Measurements from ENCODE around the gene GGT6. TPM values are rescaled to one million over a fixed set of nuclear protein-coding genes. Genes with fewer than 3 reads are reported as not detected.

Gene GGT6
- total RNA-seq, 2 donors from 2014 or later, result not detected

DNA sequence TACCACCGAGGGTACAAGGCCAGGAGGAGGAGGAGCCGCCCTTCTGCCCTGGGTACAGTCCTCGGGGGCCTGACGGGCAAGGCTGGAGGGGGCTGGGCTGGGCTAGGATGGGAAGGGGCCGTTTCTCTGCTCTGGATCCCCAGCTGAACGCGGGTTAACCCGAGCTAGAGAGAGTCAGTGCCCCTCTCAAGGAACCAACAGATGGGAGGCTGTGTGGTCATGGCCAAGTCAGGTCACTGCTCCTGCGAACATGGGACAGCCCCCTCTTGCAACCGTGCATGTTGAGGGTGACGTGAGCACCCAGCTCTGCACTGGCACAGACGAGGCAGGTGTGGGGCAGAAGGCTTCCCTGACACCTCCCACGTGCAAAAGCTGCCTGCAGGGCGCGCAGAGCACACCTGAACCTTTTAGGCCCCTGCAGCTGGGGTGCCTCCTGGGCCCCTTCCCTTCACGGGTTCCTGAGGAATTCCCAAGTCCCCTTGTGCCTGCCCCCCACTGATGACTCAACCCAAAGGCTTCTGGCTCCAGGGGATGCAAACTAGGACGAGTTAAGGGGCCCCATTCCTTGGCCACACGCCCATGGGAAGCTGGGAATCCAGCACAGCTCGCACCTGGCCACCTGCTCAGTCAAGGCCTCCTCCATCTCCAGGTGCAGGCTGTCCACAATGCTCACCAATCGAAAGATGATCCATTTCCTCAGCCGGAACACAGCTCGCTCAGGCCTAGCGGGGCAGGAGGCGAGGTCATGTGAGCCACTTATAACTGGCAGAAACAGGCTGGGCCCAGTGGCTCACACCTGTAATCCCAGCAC lies 11.5 kb downstream of the GGT6 start:
- Mint-ChIP-seq H3K4me1 (ENCODE audit: low read depth in 2 of 2) (peaks cover 0 to 4% of the 10 kb centered on the region in 2 donors), H3K27ac (no peak overlapping the region), H3K36me3 (no peaks in the 10 kb centered on the region), H3K9me3 (no peaks in the 10 kb centered on the region), H3K4me3 (no peak overlapping the region), H3K27me3 (no peaks in the 10 kb centered on the region)
- ATAC-seq (no peak), DNase-seq (ENCODE audit: low spot score) (no peak)

DNA sequence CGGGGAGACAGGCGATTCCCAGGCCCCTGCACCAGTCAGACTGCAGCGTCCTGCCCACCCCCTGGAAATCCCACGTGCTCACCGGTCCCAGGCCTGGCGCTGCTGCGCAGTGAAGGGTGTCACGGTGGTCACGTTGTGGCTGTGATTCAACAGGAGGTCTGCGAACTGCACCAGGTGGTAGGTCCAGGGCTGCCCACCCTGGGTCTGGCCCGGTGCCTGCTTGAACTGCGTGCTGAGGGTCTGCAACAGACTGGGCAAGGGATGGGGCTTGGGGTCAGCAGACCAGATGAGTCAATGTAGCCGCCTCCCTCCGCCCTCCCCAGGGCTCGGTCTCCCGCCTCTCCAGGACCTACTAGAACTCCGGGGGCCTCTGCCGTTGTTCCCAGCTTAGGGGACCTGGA lies 12.3 kb downstream of the GGT6 start:
- no peaks in the 10 kb centered on the region for H3K36me3 Mint-ChIP-seq
- ATAC-seq (no peak), DNase-seq (ENCODE audit: low spot score) (no peak)
- H3K27ac Mint-ChIP-seq, result no peak overlapping the region
- no peaks in the 10 kb centered on the region for H3K27me3 Mint-ChIP-seq
- H3K4me1 Mint-ChIP-seq (ENCODE audit: low read depth in 2 of 2), result no peaks in the 10 kb centered on the region
- H3K4me3 Mint-ChIP-seq, result no peak overlapping the region
- H3K9me3 Mint-ChIP-seq, result no peaks in the 10 kb centered on the region

DNA sequence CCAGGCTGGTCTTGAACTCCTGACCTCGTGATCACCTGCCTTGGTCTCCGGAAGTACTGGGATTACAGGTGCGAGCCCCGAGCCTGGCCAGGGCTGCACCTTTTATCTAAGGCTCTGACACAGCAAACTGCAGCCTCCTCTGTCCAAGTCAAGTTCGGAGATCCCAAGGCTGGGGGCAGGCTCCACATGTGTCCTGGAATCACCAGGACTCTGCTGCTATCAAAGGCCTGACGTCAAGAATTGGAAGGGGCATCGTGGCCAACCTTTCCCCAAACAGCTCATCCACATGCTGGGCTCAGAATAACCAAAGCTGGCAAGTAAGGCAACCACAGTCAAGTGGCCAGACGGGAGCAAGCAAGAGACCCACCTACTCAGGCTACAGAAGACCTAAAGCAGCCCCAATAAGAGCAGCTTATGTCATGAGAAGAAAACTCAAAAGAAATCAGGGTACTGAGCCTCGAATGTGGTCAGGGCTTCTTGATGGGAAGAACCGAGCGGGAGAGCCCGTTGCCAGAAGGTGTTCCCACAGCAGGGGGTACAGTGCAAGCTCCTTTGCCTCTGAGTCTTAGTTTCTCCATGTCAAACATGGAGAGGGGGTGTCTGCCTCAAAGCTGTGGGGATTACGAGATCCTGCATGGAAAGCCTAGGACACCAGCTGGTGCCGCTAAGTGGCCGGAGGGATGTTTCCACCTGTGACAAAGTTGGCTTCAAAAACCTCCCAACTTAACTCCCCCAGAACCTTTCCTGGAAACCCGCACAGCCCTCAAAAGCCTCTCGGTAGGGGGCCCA lies 13.1 kb downstream of the GGT6 start:
- Mint-ChIP-seq H3K9me3 (no peaks in the 10 kb centered on the region), H3K4me3 (no peak overlapping the region), H3K36me3 (no peaks in the 10 kb centered on the region), H3K27ac (no peak overlapping the region), H3K4me1 (ENCODE audit: low read depth in 2 of 2) (no peaks in the 10 kb centered on the region), H3K27me3 (no peaks in the 10 kb centered on the region)
- ATAC-seq, result no peak
- DNase-seq (ENCODE audit: low spot score), result no peak

DNA sequence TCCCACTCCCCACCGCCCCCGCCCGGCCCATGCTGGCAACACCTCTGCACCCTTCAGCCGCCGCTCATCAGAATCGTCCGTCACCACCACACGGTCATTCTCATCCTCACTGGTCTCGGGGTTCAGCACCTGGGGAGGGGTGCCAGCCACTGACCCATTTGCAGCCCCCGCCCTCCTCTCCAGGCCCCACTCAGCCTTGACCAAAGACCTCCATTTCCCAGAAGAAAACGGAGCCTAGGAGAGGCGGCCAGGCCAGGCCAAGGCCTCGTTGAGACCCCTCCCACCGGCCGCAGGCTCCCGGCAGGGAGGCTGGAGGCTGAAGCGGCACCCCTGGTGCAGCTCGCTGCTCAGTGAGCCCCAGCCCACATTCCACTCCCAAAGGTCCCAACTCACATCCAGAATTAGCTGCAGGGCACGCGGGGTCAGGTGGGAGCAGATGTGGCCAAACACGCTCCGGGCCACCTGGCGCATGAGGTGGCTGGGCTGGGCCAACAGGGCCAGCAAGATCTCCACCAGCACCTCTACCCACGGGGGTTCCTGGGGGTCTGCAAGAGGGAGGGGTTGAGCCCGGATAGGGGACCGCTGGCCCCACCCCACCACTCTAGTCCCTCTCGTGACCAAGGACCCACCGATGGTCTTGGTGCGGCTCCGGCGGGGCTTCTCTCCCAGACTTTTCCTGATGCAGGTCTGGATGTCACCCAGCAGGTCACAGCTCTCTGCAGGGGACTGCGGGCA lies 15.0 kb downstream of the GGT6 start:
- Mint-ChIP-seq H3K36me3 (no peaks in the 10 kb centered on the region), H3K9me3 (no peaks in the 10 kb centered on the region), H3K27ac (no peak overlapping the region)

DNA sequence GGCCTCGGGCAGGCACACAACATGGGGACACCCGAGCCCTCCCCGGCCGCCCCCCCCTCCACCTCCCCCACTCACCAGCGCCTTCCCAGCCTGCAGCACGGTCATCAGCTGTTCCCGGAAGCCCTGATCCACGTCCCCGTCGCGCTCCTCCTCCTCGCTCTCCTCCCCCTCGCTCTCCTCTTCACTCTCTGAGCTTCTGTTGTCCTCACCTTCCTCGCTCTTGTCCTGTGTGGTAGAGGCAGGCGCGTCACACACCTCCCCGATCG lies 15.5 kb downstream of the GGT6 start:
- Mint-ChIP-seq H3K36me3 (peaks cover 1% of the 10 kb centered on the region), H3K4me1 (ENCODE audit: low read depth in 2 of 2) (no peaks in the 10 kb centered on the region), H3K27me3 (no peaks in the 10 kb centered on the region), H3K4me3 (no peak overlapping the region), H3K27ac (no peak overlapping the region), H3K9me3 (no peaks in the 10 kb centered on the region)
- no peak for ATAC-seq
- DNase-seq (ENCODE audit: low spot score), result no peak

More for the DNA sequence above, 15.0 kb downstream of the GGT6 start:
- Mint-ChIP-seq H3K27me3 (no peaks in the 10 kb centered on the region), H3K4me1 (ENCODE audit: low read depth in 2 of 2) (no peaks in the 10 kb centered on the region), H3K4me3 (no peak overlapping the region)
- no peak for ATAC-seq
- no peak for DNase-seq (ENCODE audit: low spot score)

DNA sequence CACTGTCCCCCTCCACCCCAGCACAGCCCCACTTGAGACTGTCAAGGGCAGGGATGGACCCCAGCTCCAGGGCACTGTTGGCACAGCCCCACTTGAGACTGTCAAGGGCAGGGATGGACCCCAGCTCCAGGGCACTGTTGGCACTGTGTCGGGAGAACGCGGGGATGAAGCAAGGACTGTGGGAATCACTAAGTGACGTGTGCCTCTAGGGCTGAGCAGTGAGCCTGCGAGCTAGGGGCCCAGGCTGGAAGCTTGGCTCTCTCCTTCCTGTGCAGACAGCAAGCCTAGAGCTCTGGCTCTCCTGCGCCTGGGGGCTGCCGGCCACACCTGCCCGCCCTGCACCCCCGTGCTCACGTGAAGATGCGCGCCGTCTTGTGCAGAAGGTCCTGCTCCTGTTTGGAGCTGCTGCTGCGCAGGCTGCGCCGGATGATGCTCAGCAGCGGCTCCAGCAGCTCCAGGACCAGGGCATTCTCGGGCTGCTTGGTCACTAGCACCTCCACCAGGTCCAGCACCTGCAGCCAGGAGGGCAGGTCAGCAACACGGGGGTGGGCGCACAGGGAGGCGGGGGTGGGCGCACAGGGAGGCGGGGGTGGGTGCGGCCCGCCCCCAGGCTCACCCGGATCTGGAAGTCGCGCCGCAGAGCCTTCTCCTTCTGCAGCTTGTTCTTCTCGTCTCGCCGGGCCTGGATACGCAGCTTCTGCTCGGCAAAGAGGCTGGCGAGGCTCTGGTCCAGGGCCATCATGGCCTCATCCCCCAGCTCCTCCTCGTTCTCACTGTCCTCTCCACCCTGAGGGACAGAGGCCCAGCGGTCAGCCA lies 16.0 kb downstream of the GGT6 start:
- Mint-ChIP-seq H3K27ac (no peak overlapping the region), H3K4me3 (no peak overlapping the region), H3K9me3 (no peaks in the 10 kb centered on the region), H3K27me3 (no peaks in the 10 kb centered on the region), H3K36me3 (peaks cover 6% of the 10 kb centered on the region), H3K4me1 (ENCODE audit: low read depth in 2 of 2) (no peaks in the 10 kb centered on the region)
- ATAC-seq (no peak), DNase-seq (ENCODE audit: low spot score) (no peak)

DNA sequence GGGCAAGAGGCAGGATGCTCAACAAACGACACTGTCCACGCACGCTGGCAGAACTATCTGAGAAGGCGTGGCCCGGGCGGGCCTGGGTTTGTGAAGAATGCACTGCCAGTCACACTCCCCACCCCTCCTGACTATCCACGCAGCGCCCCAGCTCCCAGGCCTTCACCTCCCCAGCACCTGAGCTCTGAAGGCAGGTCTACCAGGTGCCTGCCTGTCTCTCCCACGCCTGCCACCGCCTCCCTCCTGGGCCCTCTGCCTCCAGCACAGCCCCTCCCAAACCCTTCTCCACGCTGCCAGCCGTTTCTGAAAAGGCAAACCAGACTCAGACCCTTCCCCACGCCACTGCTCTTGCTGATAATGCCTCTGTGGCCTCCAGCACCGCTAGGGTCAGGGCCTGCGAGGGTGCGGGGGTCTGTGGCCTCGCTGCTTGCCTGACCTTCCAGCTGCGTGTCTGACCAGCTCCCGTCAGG lies 16.8 kb downstream of the GGT6 start:
- DNase-seq (ENCODE audit: low spot score) (no peak), ATAC-seq (no peak)
- Mint-ChIP-seq H3K27me3 (no peaks in the 10 kb centered on the region), H3K4me3 (no peak overlapping the region), H3K9me3 (no peaks in the 10 kb centered on the region), H3K36me3 (peaks cover 6% of the 10 kb centered on the region), H3K27ac (no peak overlapping the region), H3K4me1 (ENCODE audit: low read depth in 2 of 2) (no peaks in the 10 kb centered on the region)

DNA sequence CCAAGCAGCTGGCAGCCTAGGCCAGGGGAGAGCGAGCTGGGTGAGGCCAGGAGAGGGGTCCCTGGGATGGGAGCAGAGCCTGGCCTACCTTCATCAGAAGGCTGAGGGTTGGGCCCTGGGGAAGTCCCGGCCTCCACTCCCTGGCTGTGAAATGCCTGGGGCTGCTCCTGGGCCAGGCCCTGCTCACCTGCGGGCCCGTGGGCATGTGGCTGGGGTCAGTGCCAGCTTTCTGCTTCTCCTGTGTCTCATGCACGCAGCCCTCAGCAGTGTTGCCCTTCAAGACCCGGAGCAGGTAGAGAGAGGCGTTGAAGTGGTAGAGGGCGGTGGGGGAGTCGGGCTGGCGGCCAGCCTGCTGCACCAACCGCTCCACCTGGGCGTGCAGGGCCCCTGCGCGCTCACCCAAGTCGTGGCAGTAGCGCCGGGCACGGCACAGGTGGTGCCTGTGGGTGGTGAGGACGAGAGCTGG lies 17.6 kb downstream of the GGT6 start:
- Mint-ChIP-seq H3K9me3 (no peaks in the 10 kb centered on the region), H3K4me1 (ENCODE audit: low read depth in 2 of 2) (no peaks in the 10 kb centered on the region), H3K4me3 (no peak overlapping the region), H3K27me3 (no peaks in the 10 kb centered on the region), H3K36me3 (peaks cover 6% of the 10 kb centered on the region), H3K27ac (no peak overlapping the region)
- DNase-seq (ENCODE audit: low spot score) (no peak), ATAC-seq (no peak)

DNA sequence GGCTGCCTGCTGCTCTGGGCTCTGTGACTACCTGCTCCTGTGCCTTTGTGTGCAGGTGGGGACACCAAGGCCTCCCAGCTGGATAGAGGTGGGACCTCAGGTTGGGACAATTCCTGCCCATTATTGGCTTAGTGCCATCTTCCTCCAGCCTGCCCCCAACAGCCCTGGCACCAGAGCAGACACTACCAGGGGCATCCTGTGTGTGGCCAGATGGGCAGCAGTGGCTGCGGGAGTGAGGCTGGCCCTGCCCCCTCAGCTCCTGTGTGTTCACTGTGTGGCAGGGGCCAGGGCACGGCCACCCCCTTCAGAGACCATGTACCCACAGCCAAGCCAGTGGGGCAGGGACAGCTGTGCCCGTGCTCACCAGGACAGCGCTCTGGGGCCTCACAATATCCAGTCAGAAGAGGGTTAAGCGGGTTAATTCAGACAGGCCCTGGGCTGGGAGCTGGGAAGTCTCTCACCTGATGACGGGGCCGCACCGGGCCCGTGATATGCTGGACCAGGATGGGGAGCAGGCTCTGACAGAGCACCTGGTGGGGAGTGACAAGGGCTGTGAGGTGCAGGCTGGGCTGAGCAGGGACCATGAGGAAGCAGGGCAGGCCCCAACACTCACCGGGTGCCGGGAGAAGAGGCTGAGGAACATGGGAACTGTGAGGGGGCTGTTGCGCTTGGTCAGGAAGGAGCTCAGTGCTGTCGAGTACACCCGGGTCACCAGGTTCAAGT lies 18.2 kb downstream of the GGT6 start:
- Mint-ChIP-seq H3K4me3 (no peak overlapping the region), H3K27me3 (no peaks in the 10 kb centered on the region), H3K9me3 (no peaks in the 10 kb centered on the region), H3K36me3 (peaks cover 6% of the 10 kb centered on the region), H3K27ac (no peak overlapping the region), H3K4me1 (ENCODE audit: low read depth in 2 of 2) (no peaks in the 10 kb centered on the region)
- DNase-seq (ENCODE audit: low spot score), result no peak
- ATAC-seq, result no peak

DNA sequence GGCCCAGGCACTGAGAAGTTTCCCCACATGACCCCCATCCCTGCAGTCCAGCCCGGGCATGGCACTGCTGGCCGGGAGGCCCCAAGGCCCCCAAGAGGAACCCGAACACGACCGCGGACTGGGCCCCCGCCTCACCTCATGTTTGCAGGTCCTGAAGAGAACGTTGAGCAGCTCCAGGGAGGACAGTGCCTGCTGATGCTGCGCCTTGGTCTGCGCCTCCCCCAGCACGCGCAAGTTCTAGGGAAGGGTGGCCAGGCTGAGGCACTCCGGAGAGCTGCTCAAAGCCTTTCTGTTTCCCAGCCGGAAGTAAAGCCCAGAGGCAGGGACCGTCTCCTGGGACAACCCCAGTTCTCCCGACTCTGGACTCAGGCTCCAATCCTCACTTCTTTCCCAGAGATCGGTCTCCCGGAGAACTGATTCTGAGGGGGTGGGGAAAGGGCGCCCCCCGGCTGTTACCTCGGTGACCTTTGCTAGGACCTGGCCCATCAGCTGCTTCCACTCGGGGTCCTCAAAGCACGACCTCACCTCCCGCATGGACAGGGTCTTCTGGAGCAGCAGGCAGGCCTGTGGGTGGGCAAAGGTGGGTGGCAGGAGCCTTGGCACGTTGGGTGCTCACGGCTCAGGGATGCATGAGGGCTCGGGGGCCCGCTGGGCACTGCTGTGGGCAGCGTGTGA lies 18.9 kb downstream of the GGT6 start:
- no peak overlapping the region for H3K27ac Mint-ChIP-seq
- no peak for ATAC-seq
- no peak overlapping the region for H3K4me3 Mint-ChIP-seq
- DNase-seq (ENCODE audit: low spot score), result no peak
- H3K4me1 Mint-ChIP-seq (ENCODE audit: low read depth in 2 of 2), result no peaks in the 10 kb centered on the region
- no peaks in the 10 kb centered on the region for H3K27me3 Mint-ChIP-seq
- H3K9me3 Mint-ChIP-seq, result no peaks in the 10 kb centered on the region
- peaks cover 6% of the 10 kb centered on the region for H3K36me3 Mint-ChIP-seq

DNA sequence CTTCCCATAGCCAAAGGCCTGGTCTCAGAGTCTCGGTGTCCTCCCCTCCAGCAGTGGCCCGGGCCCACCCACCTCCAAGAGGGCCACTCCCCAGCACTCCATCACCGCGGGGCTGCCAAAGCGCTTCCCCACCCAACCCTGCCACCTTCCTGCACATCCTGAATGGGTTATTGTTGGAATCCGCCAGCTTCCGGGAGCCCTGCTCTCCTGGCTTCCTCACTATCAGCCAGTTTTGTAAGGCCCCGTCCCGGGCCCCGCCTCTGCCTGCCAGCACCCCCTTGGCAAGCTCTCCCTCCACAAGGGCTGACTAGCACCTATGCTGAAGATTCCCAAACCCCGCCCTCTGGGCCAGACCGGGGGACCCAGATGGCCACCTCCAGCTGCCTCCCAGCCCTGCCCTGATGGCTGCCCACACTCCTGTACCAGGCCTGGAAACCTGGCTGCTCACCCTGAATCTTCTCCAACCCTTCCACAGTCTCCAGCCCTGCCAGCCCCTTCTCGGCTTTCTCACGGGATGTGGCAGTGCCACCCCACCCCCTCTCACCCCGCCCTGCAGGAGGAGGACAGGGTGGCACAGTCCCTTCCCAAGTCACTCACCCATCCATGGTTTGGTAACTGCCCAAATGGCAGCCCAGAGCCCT lies 19.6 kb downstream of the GGT6 start:
- DNase-seq (ENCODE audit: low spot score) (no peak), ATAC-seq (no peak)
- no peaks in the 10 kb centered on the region for H3K4me1 Mint-ChIP-seq (ENCODE audit: low read depth in 2 of 2)
- peaks cover 6% of the 10 kb centered on the region for H3K36me3 Mint-ChIP-seq
- H3K27me3 Mint-ChIP-seq, result no peaks in the 10 kb centered on the region
- H3K9me3 Mint-ChIP-seq, result no peaks in the 10 kb centered on the region
- H3K27ac Mint-ChIP-seq, result no peak overlapping the region
- no peak overlapping the region for H3K4me3 Mint-ChIP-seq

DNA sequence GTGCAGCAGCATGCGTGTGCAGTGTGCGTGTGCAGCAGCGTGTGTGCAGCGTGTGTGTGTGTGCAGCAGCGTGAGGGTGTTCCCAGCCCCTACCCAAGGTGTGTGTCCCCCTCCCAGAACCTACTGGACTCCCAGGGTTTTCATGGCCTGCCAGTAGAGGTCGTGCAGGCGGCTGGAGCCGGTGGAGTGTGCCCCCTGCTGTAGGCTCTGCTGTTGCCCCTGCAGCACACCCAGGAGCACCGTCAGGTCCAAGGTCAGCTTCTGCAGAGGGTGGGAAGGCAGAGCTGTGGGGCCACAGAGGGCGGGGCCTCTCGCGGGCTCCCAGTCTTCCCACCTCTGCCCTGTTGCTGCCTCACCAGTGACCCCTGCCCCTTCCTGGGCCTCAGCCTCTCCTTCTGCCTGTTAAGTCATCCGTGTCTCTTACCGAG lies 20.1 kb downstream of the GGT6 start:
- H3K27me3 Mint-ChIP-seq, result no peaks in the 10 kb centered on the region
- H3K36me3 Mint-ChIP-seq, result peaks cover 6% of the 10 kb centered on the region
- no peak overlapping the region for H3K27ac Mint-ChIP-seq
- DNase-seq (ENCODE audit: low spot score) (no peak), ATAC-seq (no peak)
- no peaks in the 10 kb centered on the region for H3K9me3 Mint-ChIP-seq
- no peaks in the 10 kb centered on the region for H3K4me1 Mint-ChIP-seq (ENCODE audit: low read depth in 2 of 2)
- no peak overlapping the region for H3K4me3 Mint-ChIP-seq

Data from natural killer cell treated with Interleukin-12 subunit alpha and Interleukin-12 subunit beta and Interleukin-15 and Interleukin-18, amount 100 ng/mL, for 72 hours (primary cell).